IMR-90 (cell line): Measurements from ENCODE around the gene IMPG1. TPM values are rescaled to one million over a fixed set of nuclear protein-coding genes. Genes with fewer than 3 reads are reported as not detected.

Experiments used
- ATAC-seq: fragments of 200-7000 bp; cut with Tn5 transposase; 2 replicates; pipeline ENCODE4 v1.9.1; 2020; ENCODE audit warnings: low read depth, mild to moderate bottlenecking, moderate library complexity
- BruUV-seq: library from RNA; stranded (reverse); fragments of 400-500 nt; replicated peaks from 2 replicates; lab custom pipeline; 2021; lab: Mats Ljungman, UMichigan
- CTCF ChIA-PET: fragments of 300-600 bp; formaldehyde crosslinking; extraction: SDS; loops from one replicate; lab custom pipeline; 2021; ENCODE audit warnings: antibody characterized with exemption; lab: Yijun Ruan, JAX
- POLR2A ChIA-PET: fragments of 300-600 bp; sonication (Branson Sonifier 250); formaldehyde crosslinking; loops from one replicate; lab custom pipeline; 2022; ENCODE audit warnings: antibody characterized with exemption; ENCODE audit not compliant: unreplicated experiment; lab: Charles Lee
- DNase-seq: peaks from one replicate; pipeline ENCODE4 v3.0.0; 2013
- H2AFZ ChIP-seq: replicated peaks from 2 replicates; pipeline ENCODE3; 2013; ENCODE audit warnings: low read length, mild to moderate bottlenecking; ENCODE audit not compliant: poor library complexity
- H2AK5ac ChIP-seq: 2 replicates; pipeline ENCODE4 v1.6.1; 2013; ENCODE audit warnings: low read depth, low read length, inconsistent platforms
- H2AK9ac ChIP-seq: replicated peaks from 2 replicates; pipeline ENCODE3; 2013; ENCODE audit warnings: mild to moderate bottlenecking, low read depth, low read length, moderate library complexity; ENCODE audit not compliant: poor library complexity
- H2BK120ac ChIP-seq: 2 replicates; pipeline ENCODE4 v1.6.1; 2013; ENCODE audit warnings: low read depth, low read length, inconsistent platforms
- H2BK15ac ChIP-seq: 3 replicates; pipeline ENCODE4 v1.6.1; 2013; ENCODE audit warnings: low read depth, low read length, inconsistent platforms
- H2BK20ac ChIP-seq: 2 replicates; pipeline ENCODE4 v1.6.1; 2013; ENCODE audit warnings: low read depth, mild to moderate bottlenecking, inconsistent platforms, low read length, moderate library complexity
- H2BK5ac ChIP-seq: 2 replicates; pipeline ENCODE4 v1.6.1; 2013; ENCODE audit warnings: mild to moderate bottlenecking, low read depth, low read length, inconsistent platforms; ENCODE audit not compliant: poor library complexity, severe bottlenecking
- H3K14ac ChIP-seq: replicated peaks from 2 replicates; pipeline ENCODE4 v1.6.1; 2013; ENCODE audit warnings: low read depth, low read length, inconsistent platforms
- H3K18ac ChIP-seq: 2 replicates; pipeline ENCODE4 v1.6.1; 2013; ENCODE audit warnings: low read depth, low read length, control low read depth
- H3K23ac ChIP-seq: 2 replicates; pipeline ENCODE4 v1.6.1; 2013; ENCODE audit warnings: low read depth, low read length, inconsistent platforms
- H3K27ac ChIP-seq: 2 replicates; pipeline ENCODE4 v1.5.1; 2013; ENCODE audit warnings: mild to moderate bottlenecking, control low read depth, low read length; ENCODE audit not compliant: insufficient read depth
- H3K27me3 ChIP-seq: 2 replicates; pipeline ENCODE4 v1.6.1; 2013; ENCODE audit warnings: low read length; ENCODE audit not compliant: control insufficient read depth, insufficient read depth
- H3K36me3 ChIP-seq: 2 replicates; pipeline ENCODE4 v1.6.1; 2013; ENCODE audit warnings: low read length, mixed read lengths; ENCODE audit not compliant: control insufficient read depth, insufficient read depth
- H3K4ac ChIP-seq: 2 replicates; pipeline ENCODE4 v1.6.1; 2013; ENCODE audit warnings: low read depth, low read length, inconsistent platforms
- H3K4me1 ChIP-seq: 2 replicates; pipeline ENCODE4 v1.6.1; 2013; ENCODE audit warnings: low read length, mixed read lengths; ENCODE audit not compliant: control insufficient read depth, insufficient read depth
- H3K4me2 ChIP-seq: 2 replicates; pipeline ENCODE4 v1.6.1; 2013; ENCODE audit warnings: low read depth, mild to moderate bottlenecking, control low read depth, low read length, moderate library complexity
- H3K4me3 ChIP-seq: 2 replicates; pipeline ENCODE4 v1.5.1; 2013; ENCODE audit warnings: low read depth, mild to moderate bottlenecking, control low read depth, low read length, moderate library complexity; ENCODE audit not compliant: insufficient read depth
- H3K56ac ChIP-seq: 2 replicates; pipeline ENCODE4 v1.6.1; 2013; ENCODE audit warnings: low read length, inconsistent platforms; ENCODE audit not compliant: insufficient read depth; ENCODE audit errors: extremely low read depth
- H3K79me1 ChIP-seq, 2 experiments: 2 replicates each; pipeline ENCODE4 v1.6.1; 2013; ENCODE audit warnings: low read length in 2 of 2, inconsistent platforms in 1 of 2, low read depth in 1 of 2
- H3K9ac ChIP-seq: 2 replicates; pipeline ENCODE4 v1.6.1; 2013; ENCODE audit warnings: low read depth, low read length, control low read depth
- H3K9me1 ChIP-seq: 2 replicates; pipeline ENCODE4 v1.6.1; 2013; ENCODE audit warnings: low read length, inconsistent platforms; ENCODE audit not compliant: insufficient read depth
- H3K9me3 ChIP-seq: 2 replicates; pipeline ENCODE4 v1.6.1; 2013; ENCODE audit warnings: low read length; ENCODE audit not compliant: control insufficient read depth, insufficient read depth
- H4K20me1 ChIP-seq: 2 replicates; pipeline ENCODE4 v1.6.1; 2013; ENCODE audit warnings: low read length, inconsistent platforms; ENCODE audit not compliant: insufficient read depth
- H4K5ac ChIP-seq: 2 replicates; pipeline ENCODE4 v1.6.1; 2013; ENCODE audit warnings: mild to moderate bottlenecking, low read depth, low read length, control low read depth
- H4K8ac ChIP-seq, 2 experiments: 2 replicates each; pipeline ENCODE4 v1.6.1; 2013; ENCODE audit warnings: low read depth in 2 of 2, low read length in 2 of 2, control low read depth in 1 of 2, inconsistent platforms in 1 of 2
- H4K91ac ChIP-seq: 2 replicates; pipeline ENCODE4 v1.6.1; 2013; ENCODE audit warnings: low read depth, low read length, inconsistent platforms; ENCODE audit not compliant: insufficient read depth
- BHLHE40 ChIP-seq: fragments of 150-350 bp; IDR thresholded peaks from 2 replicates; pipeline ENCODE4 v1.6.1; 2016; ENCODE audit warnings: mild to moderate bottlenecking, low read depth, low read length
- CEBPB ChIP-seq: IDR thresholded peaks from 2 replicates; pipeline ENCODE4 v1.6.1; 2012; ENCODE audit warnings: low read depth, low read length, improper control_type of control experiment
- CHD1 ChIP-seq: IDR thresholded peaks from 2 replicates; pipeline ENCODE4 v1.6.1; 2012; ENCODE audit warnings: low read depth, low read length, improper control_type of control experiment
- FOS ChIP-seq: fragments of 150-350 bp; IDR thresholded peaks from 2 replicates; pipeline ENCODE4 v1.6.1; 2016; ENCODE audit warnings: low read depth, low read length
- MAFK ChIP-seq: IDR thresholded peaks from 2 replicates; pipeline ENCODE4 v1.6.1; 2012; ENCODE audit warnings: low read depth, low read length, improper control_type of control experiment
- MAZ ChIP-seq: IDR thresholded peaks from 2 replicates; pipeline ENCODE4 v1.6.1; 2012; ENCODE audit warnings: low read depth, mild to moderate bottlenecking, low read length, improper control_type of control experiment, moderate library complexity, borderline replicate concordance
- MXI1 ChIP-seq: IDR thresholded peaks from 2 replicates; pipeline ENCODE4 v1.6.1; 2012; ENCODE audit warnings: low read depth, mild to moderate bottlenecking, low read length, moderate library complexity, borderline replicate concordance
- NFE2L2 ChIP-seq: fragments of 150-350 bp; IDR thresholded peaks from 2 replicates; pipeline ENCODE4 v1.6.1; 2016; ENCODE audit warnings: low read depth, mild to moderate bottlenecking, low read length
- POLR2A ChIP-seq: IDR thresholded peaks from 2 replicates; pipeline ENCODE4 v1.6.1; 2012; ENCODE audit warnings: mild to moderate bottlenecking, low read depth, low read length
- RAD21 ChIP-seq: IDR thresholded peaks from 2 replicates; pipeline ENCODE4 v1.6.1; 2012; ENCODE audit warnings: low read length, improper control_type of control experiment
- RCOR1 ChIP-seq: IDR thresholded peaks from 2 replicates; pipeline ENCODE4 v1.6.1; 2012; ENCODE audit warnings: mild to moderate bottlenecking, low read length, improper control_type of control experiment; ENCODE audit not compliant: insufficient replicate concordance
- RFX5 ChIP-seq: IDR thresholded peaks from 2 replicates; pipeline ENCODE4 v1.8.0; 2012; ENCODE audit warnings: low read depth, mild to moderate bottlenecking, low read length, moderate library complexity
- SMC3 ChIP-seq: fragments of 150-350 bp; IDR thresholded peaks from 2 replicates; pipeline ENCODE4 v1.6.1; 2016; ENCODE audit warnings: low read depth, mild to moderate bottlenecking, antibody characterized with exemption, low read length, moderate library complexity
- WGBS, 2 experiments: methylation state at CpG; one replicate each; pipeline versions ENCODE4 v1.1.5 to v1.1.7; 2013; ENCODE audit warnings: missing lambda C conversion rate in 2 of 2; ENCODE audit not compliant: insufficient read length in 1 of 2; ENCODE audit errors: extremely low coverage in 2 of 2; 5-methylcytosine and 5-hydroxymethylcytosine counted together
- dilution Hi-C: fragments of 300-500 bp; cut with HindIII; formaldehyde crosslinking; loops from one replicate; pipeline ENCODE4 v1.14.3; 2018; ENCODE audit warnings: low sequenced_read_pairs; ENCODE audit not compliant: unreplicated experiment
- in situ Hi-C: fragments of 300-500 bp; cut with MboI; formaldehyde crosslinking; loops from 3 replicates; pipeline ENCODE4 v1.14.3; 2019; ENCODE audit warnings: low sequenced_read_pairs, inconsistent platforms, mixed read lengths
- intact Hi-C: fragments of 100-400 bp; cut with micrococcal nuclease; formaldehyde crosslinking; loops from 2 replicates; pipeline ENCODE4 v1.10.0; 2022
- polyA plus RNA-seq, 3 experiments: library from polyadenylated mRNA; depleted of rRNA; stranded (reverse); fragments of >200 nt; gene quantifications; 2 replicates each; pipeline ENCODE4 v1.2.3, GENCODE V29; 2012; ENCODE audit warnings: low replicate concordance in 1 of 3
- total RNA-seq: library from RNA; depleted of rRNA; stranded (reverse); fragments of >200 nt; gene quantifications from 2 replicates; pipeline ENCODE4 v1.2.3, GENCODE V29; 2012
- TF ChIP-seq, protein P1 (sequence below): fragments of 150-350 bp; IDR thresholded peaks from 2 replicates; pipeline ENCODE4 v1.6.1; 2017; ENCODE audit warnings: mild to moderate bottlenecking, antibody characterized with exemption, low read length, low read depth
- TF ChIP-seq, protein P2 (sequence below): fragments of 150-350 bp; IDR thresholded peaks from 2 replicates; pipeline ENCODE4 v1.6.1; 2016; ENCODE audit warnings: low read depth, mild to moderate bottlenecking, low read length, moderate library complexity, borderline replicate concordance
- TF ChIP-seq, protein P3 (sequence below): conservative IDR thresholded peaks from 2 replicates; pipeline ENCODE4 v1.5.1; 2012; ENCODE audit warnings: mild to moderate bottlenecking, low read depth, low read length, improper control_type of control experiment

IMPG1 gene
- total and polyA plus RNA-seq, 2 of the 4 experiments (the other 2 are of a cell fraction): not detected

- Histone ChIP-seq H2AFZ (no peak overlapping the region), H3K18ac (no peak overlapping the region), H2AK5ac (no peak overlapping the region), H3K9me3 (no peaks in the 10 kb centered on the region), H3K27ac (no peak overlapping the region), H3K56ac (no peak overlapping the region), H3K4me2 (no peak overlapping the region), H3K14ac (no peak overlapping the region), H3K4ac (no peak overlapping the region), H2BK5ac (no peak overlapping the region), H2BK120ac (no peak overlapping the region), H3K4me1 (no peaks in the 10 kb centered on the region), H2BK15ac (no peak overlapping the region), H2BK20ac (no peak overlapping the region), H3K9ac (no peak overlapping the region), H3K79me1 (no peaks in the 10 kb centered on the region), H3K27me3 (no peaks in the 10 kb centered on the region), H4K8ac (no peak overlapping the region), H3K9me1 (no peaks in the 10 kb centered on the region), H4K20me1 (no peaks in the 10 kb centered on the region), H2AK9ac (no peak overlapping the region), H4K91ac (no peak overlapping the region), H3K23ac (no peak overlapping the region), H3K4me3 (no peak overlapping the region), H4K5ac (no peak overlapping the region), H3K36me3 (no peaks in the 10 kb centered on the region)
- DNase-seq: no peak
- in situ Hi-C loops: no loop called here
- dilution Hi-C loops: no loop called here
- CTCF ChIA-PET: no interaction called here
- POLR2A ChIA-PET: no interaction called here
- intact Hi-C loops: no loop called here
- BruUV-seq: no TSS peak
- whole genome bisulfite sequencing, 2 experiments: 83% methylated on average over 1 of the region's 3 CpGs; no CpG with 5 or more reads in 1 of the 2 experiments
- ATAC-seq: no peak
- TF ChIP-seq POLR2A (no peak), BHLHE40 (no peak), RAD21 (no peak), MAFK (no peak), CEBPB (no peak), FOS (no peak), MXI1 (no peak), RFX5 (no peak), RCOR1 (no peak), SMC3 (no peak), CHD1 (no peak), MAZ (no peak), NFE2L2 (no peak)
- TF ChIP-seq, protein P1, sequence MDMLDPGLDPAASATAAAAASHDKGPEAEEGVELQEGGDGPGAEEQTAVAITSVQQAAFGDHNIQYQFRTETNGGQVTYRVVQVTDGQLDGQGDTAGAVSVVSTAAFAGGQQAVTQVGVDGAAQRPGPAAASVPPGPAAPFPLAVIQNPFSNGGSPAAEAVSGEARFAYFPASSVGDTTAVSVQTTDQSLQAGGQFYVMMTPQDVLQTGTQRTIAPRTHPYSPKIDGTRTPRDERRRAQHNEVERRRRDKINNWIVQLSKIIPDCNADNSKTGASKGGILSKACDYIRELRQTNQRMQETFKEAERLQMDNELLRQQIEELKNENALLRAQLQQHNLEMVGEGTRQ: no peak
- TF ChIP-seq, protein P2, sequence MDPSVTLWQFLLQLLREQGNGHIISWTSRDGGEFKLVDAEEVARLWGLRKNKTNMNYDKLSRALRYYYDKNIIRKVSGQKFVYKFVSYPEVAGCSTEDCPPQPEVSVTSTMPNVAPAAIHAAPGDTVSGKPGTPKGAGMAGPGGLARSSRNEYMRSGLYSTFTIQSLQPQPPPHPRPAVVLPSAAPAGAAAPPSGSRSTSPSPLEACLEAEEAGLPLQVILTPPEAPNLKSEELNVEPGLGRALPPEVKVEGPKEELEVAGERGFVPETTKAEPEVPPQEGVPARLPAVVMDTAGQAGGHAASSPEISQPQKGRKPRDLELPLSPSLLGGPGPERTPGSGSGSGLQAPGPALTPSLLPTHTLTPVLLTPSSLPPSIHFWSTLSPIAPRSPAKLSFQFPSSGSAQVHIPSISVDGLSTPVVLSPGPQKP: no peak
- TF ChIP-seq, protein P3, sequence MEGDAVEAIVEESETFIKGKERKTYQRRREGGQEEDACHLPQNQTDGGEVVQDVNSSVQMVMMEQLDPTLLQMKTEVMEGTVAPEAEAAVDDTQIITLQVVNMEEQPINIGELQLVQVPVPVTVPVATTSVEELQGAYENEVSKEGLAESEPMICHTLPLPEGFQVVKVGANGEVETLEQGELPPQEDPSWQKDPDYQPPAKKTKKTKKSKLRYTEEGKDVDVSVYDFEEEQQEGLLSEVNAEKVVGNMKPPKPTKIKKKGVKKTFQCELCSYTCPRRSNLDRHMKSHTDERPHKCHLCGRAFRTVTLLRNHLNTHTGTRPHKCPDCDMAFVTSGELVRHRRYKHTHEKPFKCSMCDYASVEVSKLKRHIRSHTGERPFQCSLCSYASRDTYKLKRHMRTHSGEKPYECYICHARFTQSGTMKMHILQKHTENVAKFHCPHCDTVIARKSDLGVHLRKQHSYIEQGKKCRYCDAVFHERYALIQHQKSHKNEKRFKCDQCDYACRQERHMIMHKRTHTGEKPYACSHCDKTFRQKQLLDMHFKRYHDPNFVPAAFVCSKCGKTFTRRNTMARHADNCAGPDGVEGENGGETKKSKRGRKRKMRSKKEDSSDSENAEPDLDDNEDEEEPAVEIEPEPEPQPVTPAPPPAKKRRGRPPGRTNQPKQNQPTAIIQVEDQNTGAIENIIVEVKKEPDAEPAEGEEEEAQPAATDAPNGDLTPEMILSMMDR: no peak
Measured at GRCh38 chr6:75896526-75896925, 175.9 kb downstream of the IMPG1 start.
